GM23248 (cell line): ENCODE data around the gene TMEM266. TPM values are rescaled to one million over a fixed set of nuclear protein-coding genes. Genes with fewer than 3 reads are reported as not detected.

Source experiments
- DNase-seq: peaks from one replicate; pipeline ENCODE4 v3.0.0-alpha.2; 2015
- H2AFZ ChIP-seq: fragments of 200-600 bp; sonication (generic); 2 replicates; pipeline ENCODE4 v1.6.1; 2016; ENCODE audit warnings: antibody characterized with exemption
- H3F3A ChIP-seq: fragments of 200-600 bp; sonication (generic); 2 replicates; pipeline ENCODE4 v1.6.1; 2016; ENCODE audit warnings: mild to moderate bottlenecking, antibody characterized with exemption, mixed run types; ENCODE audit not compliant: insufficient read depth
- H3K27ac ChIP-seq: fragments of 200-600 bp; sonication (generic); 2 replicates; pipeline ENCODE4 v1.5.1; 2016; ENCODE audit warnings: mild to moderate bottlenecking
- H3K27me3 ChIP-seq: fragments of 200-600 bp; sonication (generic); replicated peaks from 2 replicates; pipeline ENCODE4 v1.6.1; 2016; ENCODE audit warnings: mild to moderate bottlenecking; ENCODE audit not compliant: insufficient read depth
- H3K36me3 ChIP-seq: fragments of 200-600 bp; sonication (generic); 2 replicates; pipeline ENCODE4 v1.6.1; 2016; ENCODE audit warnings: low read depth, mild to moderate bottlenecking
- H3K4me1 ChIP-seq: fragments of 200-600 bp; sonication (generic); 2 replicates; pipeline ENCODE4 v1.6.1; 2016; ENCODE audit warnings: mild to moderate bottlenecking; ENCODE audit not compliant: insufficient read depth
- H3K4me2 ChIP-seq: fragments of 200-600 bp; sonication (generic); one replicate; pipeline ENCODE4 v1.6.1; 2016; ENCODE audit warnings: mild to moderate bottlenecking; ENCODE audit not compliant: unreplicated experiment
- H3K4me3 ChIP-seq: fragments of 200-600 bp; sonication (generic); 2 replicates; pipeline ENCODE4 v1.5.1; 2016; ENCODE audit warnings: mild to moderate bottlenecking
- H3K79me2 ChIP-seq: fragments of 200-600 bp; sonication (generic); 2 replicates; pipeline ENCODE4 v1.6.1; 2016; ENCODE audit warnings: mild to moderate bottlenecking; ENCODE audit not compliant: insufficient read depth
- H3K9ac ChIP-seq: fragments of 200-600 bp; sonication (generic); 2 replicates; pipeline ENCODE4 v1.6.1; 2016; ENCODE audit warnings: mild to moderate bottlenecking
- H3K9me2 ChIP-seq: fragments of 200-600 bp; sonication (generic); 2 replicates; pipeline ENCODE4 v1.6.1; 2016; ENCODE audit warnings: mixed run types, mild to moderate bottlenecking, moderate library complexity; ENCODE audit not compliant: insufficient read depth
- H3K9me3 ChIP-seq: fragments of 200-600 bp; sonication (generic); one replicate; pipeline ENCODE4 v1.6.1; 2017; ENCODE audit warnings: low read depth
- H4K20me1 ChIP-seq: fragments of 200-600 bp; sonication (generic); 2 replicates; pipeline ENCODE4 v1.6.0; 2016; ENCODE audit not compliant: insufficient read depth
- EZH2 ChIP-seq: fragments of 200-600 bp; sonication (generic); IDR thresholded peaks from 2 replicates; pipeline ENCODE4 v1.6.1; 2018; ENCODE audit warnings: antibody characterized with exemption, mild to moderate bottlenecking; ENCODE audit not compliant: insufficient read depth, poor library complexity, severe bottlenecking
- EZH2phosphoT487 ChIP-seq: fragments of 200-600 bp; sonication (generic); IDR thresholded peaks from 2 replicates; pipeline ENCODE4 v1.6.1; 2018; ENCODE audit warnings: antibody characterized with exemption, moderate library complexity, mild to moderate bottlenecking, low read depth; ENCODE audit not compliant: insufficient read depth
- WGBS, 2 experiments: methylation state at CpG; one replicate each; pipeline ENCODE4 v1.1.6; 2015 to 2017; ENCODE audit warnings: low lambda C conversion rate in 2 of 2, low coverage in 1 of 2; ENCODE audit errors: missing lambda C conversion rate in 2 of 2; 5-methylcytosine and 5-hydroxymethylcytosine counted together
- in situ Hi-C: fragments of 300-500 bp; cut with MboI; formaldehyde crosslinking; loops from 2 replicates; pipeline ENCODE4 v1.15.0; 2020
- polyA plus RNA-seq: library from polyadenylated mRNA; unstranded; fragments of >200 nt; fragmentation: Nextera tagmentation; extraction: Ambion mirVana; gene quantifications from 2 replicates; pipeline ENCODE4 v1.2.1, GENCODE V29; 2016
- total RNA-seq: library from RNA; depleted of rRNA; stranded (reverse); fragments of >200 nt; shearing (Covaris generic); gene quantifications from 2 replicates; pipeline ENCODE4 v1.2.3, GENCODE V29; 2014

TMEM266 gene
- total and polyA plus RNA-seq, 2 experiments from 2014 or later: not detected

GRCh38 chr15:76192715-76193114 is 132.9 kb downstream of the TMEM266 start:
- no peaks in the 10 kb centered on the region for H3K9me3 ChIP-seq
- H4K20me1 ChIP-seq: no peaks in the 10 kb centered on the region
- H3F3A ChIP-seq: peaks cover 10% of the 10 kb centered on the region
- no peaks in the 10 kb centered on the region for H3K27me3 ChIP-seq
- H3K9ac ChIP-seq: no peak overlapping the region
- no peak overlapping the region for H3K4me3 ChIP-seq
- no peaks in the 10 kb centered on the region for H3K36me3 ChIP-seq
- no peak overlapping the region for H3K27ac ChIP-seq
- H3K4me1 ChIP-seq: peaks cover 17% of the 10 kb centered on the region
- H3K4me2 ChIP-seq: no peak overlapping the region
- WGBS, 2 experiments: 80 to 83% methylated on average over 7 to 8 of the region's 8 CpGs
- TF ChIP-seq EZH2 (no peak), EZH2phosphoT487 (no peak)
- in situ Hi-C loops: no loop called here
- DNase-seq: no peak
- no peaks in the 10 kb centered on the region for H3K9me2 ChIP-seq
- no peak overlapping the region for H2AFZ ChIP-seq
- no peaks in the 10 kb centered on the region for H3K79me2 ChIP-seq

GRCh38 chr15:76193934-76194333 is 134.1 kb downstream of the TMEM266 start:
- in situ Hi-C loops: no loop called here
- H4K20me1 ChIP-seq: no peaks in the 10 kb centered on the region
- no peak overlapping the region for H3K27ac ChIP-seq
- no peaks in the 10 kb centered on the region for H3K27me3 ChIP-seq
- H3K9me3 ChIP-seq: no peaks in the 10 kb centered on the region
- no peak for TF ChIP-seq EZH2
- TF ChIP-seq EZH2phosphoT487: no peak
- H3K4me1 ChIP-seq: peaks cover 29% of the 10 kb centered on the region
- H3K79me2 ChIP-seq: no peaks in the 10 kb centered on the region
- H2AFZ ChIP-seq: no peak overlapping the region
- WGBS, 2 experiments: 69 to 81% methylated on average over 8 of the region's 8 CpGs
- no peak overlapping the region for H3K4me3 ChIP-seq
- no peak overlapping the region for H3K4me2 ChIP-seq
- no peak for DNase-seq
- H3K9me2 ChIP-seq: no peaks in the 10 kb centered on the region
- no peak overlapping the region for H3K9ac ChIP-seq
- no peaks in the 10 kb centered on the region for H3K36me3 ChIP-seq
- H3F3A ChIP-seq: peaks cover 22% of the 10 kb centered on the region

GRCh38 chr15:76195506-76196268 is 135.9 kb downstream of the TMEM266 start:
- 86 to 92% methylated on average over 7 of the region's 7 CpGs for WGBS, 2 experiments
- no peaks in the 10 kb centered on the region for H3K27me3 ChIP-seq
- no peaks in the 10 kb centered on the region for H4K20me1 ChIP-seq
- no peaks in the 10 kb centered on the region for H3K79me2 ChIP-seq
- DNase-seq: no peak
- peak overlapping the region; percentile 37 for H3K4me2 ChIP-seq
- peak overlapping the region; percentile 73 for H3K27ac ChIP-seq
- H3K9ac ChIP-seq: peak overlapping the region; percentile 37; the same call in 1 of the 2 replicates
- no peak overlapping the region for H2AFZ ChIP-seq
- no peaks in the 10 kb centered on the region for H3K36me3 ChIP-seq
- H3F3A ChIP-seq: peaks cover 22% of the 10 kb centered on the region
- in situ Hi-C loops: no loop called here
- H3K9me3 ChIP-seq: no peaks in the 10 kb centered on the region
- H3K9me2 ChIP-seq: no peaks in the 10 kb centered on the region
- H3K4me1 ChIP-seq: peaks cover 35% of the 10 kb centered on the region
- TF ChIP-seq EZH2 (no peak), EZH2phosphoT487 (no peak)
- H3K4me3 ChIP-seq: no peak overlapping the region

- H3F3A ChIP-seq: peaks cover 22% of the 10 kb centered on the region
- peak overlapping the region; percentile 7; the same call in 1 of the 2 replicates for H2AFZ ChIP-seq
- no peaks in the 10 kb centered on the region for H3K9me3 ChIP-seq
- peak overlapping the region; percentile 37 for H3K4me2 ChIP-seq
- no peaks in the 10 kb centered on the region for H3K79me2 ChIP-seq
- peak overlapping the region; percentile 11; the same call in 1 of the 2 replicates for H3K4me3 ChIP-seq
- H3K4me1 ChIP-seq: peaks cover 35% of the 10 kb centered on the region
- no peak for TF ChIP-seq EZH2phosphoT487
- no peak for TF ChIP-seq EZH2
- no peaks in the 10 kb centered on the region for H3K27me3 ChIP-seq
- no peaks in the 10 kb centered on the region for H3K36me3 ChIP-seq
- peak overlapping the region; percentile 73 for H3K27ac ChIP-seq
- DNase-seq: peak; percentile 93
- whole genome bisulfite sequencing, 2 experiments: 19 to 22% methylated on average over 18 of the region's 18 CpGs
- in situ Hi-C loops: no loop called here
- no peaks in the 10 kb centered on the region for H4K20me1 ChIP-seq
- H3K9ac ChIP-seq: peak overlapping the region; percentile 37
- no peaks in the 10 kb centered on the region for H3K9me2 ChIP-seq
Observed at GRCh38 chr15:76196269-76197231, 136.8 kb downstream of the TMEM266 start.
